ENCODE measurements around the gene TTLL6. TPM values are rescaled to one million over a fixed set of nuclear protein-coding genes. Genes with fewer than 3 reads are reported as not detected.

Gene TTLL6
- total RNA-seq, 1 experiment from 2014 or later = 2.4 TPM

- H2BK15ac ChIP-seq (ENCODE audit: low read depth, low read length) = no peak overlapping the region
- no CpG with 5 or more reads among the region's 4 CpGs for WGBS (ENCODE audit: extremely low coverage, insufficient read length, low lambda C conversion rate)
- no peak overlapping the region for H4K8ac ChIP-seq (replicated peaks; ENCODE audit: insufficient read length, low read depth, low read length)
- DNase-seq = no peak
- Mint-ChIP-seq H3K9me3 (no peaks in the 10 kb centered on the region), H3K27me3 (ENCODE audit: low read depth) (no peaks in the 10 kb centered on the region), H3K4me3 (no peak overlapping the region), H3K27ac (no peak overlapping the region), H3K4me1 (no peaks in the 10 kb centered on the region), H3K36me3 (ENCODE audit: insufficient read depth in 1 of 3, low read depth in 3 of 3) (peaks cover 0 to 16% (median 0%) of the 10 kb centered on the region in 3 experiments; a peak in 1 of 7 replicates)
- no peak overlapping the region for H3K18ac ChIP-seq (ENCODE audit: insufficient read length, low read depth, low read length)
- no peak overlapping the region for H2BK20ac ChIP-seq (ENCODE audit: low read depth, low read length, poor library complexity, severe bottlenecking)
- H2AFZ ChIP-seq (ENCODE audit: low read length) = no peak overlapping the region
- H2BK5ac ChIP-seq (ENCODE audit: insufficient read length, low read length) = no peak overlapping the region
- no peak for TF ChIP-seq CTCF (conservative IDR thresholded peaks at IDR 0.05)
- no peak overlapping the region for H3K4me2 ChIP-seq (ENCODE audit: insufficient read depth, insufficient read length, low read length)
- no peaks in the 10 kb centered on the region for H3K23me2 ChIP-seq (ENCODE audit: insufficient read length, low read depth, low read length, poor library complexity, severe bottlenecking)
- H3K27me3 ChIP-seq (ENCODE audit: insufficient read depth, low read length) = no peaks in the 10 kb centered on the region
- no peaks in the 10 kb centered on the region for H3K9me3 ChIP-seq (ENCODE audit: control insufficient read depth, low read depth, low read length)
- H3K27ac ChIP-seq (ENCODE audit: insufficient read length, low read depth, low read length) = no peak overlapping the region
- no peak overlapping the region for H2AK5ac ChIP-seq (ENCODE audit: insufficient read length, low read length)
- no peaks in the 10 kb centered on the region for H4K20me1 ChIP-seq (ENCODE audit: control insufficient read depth, insufficient read depth, insufficient read length)
- H3K4me1 ChIP-seq (ENCODE audit: insufficient read depth, low read length) = 0 out of 2 replicates have a peak, but pooled peaks cover 4% of the 10 kb centered on the region
- no peak overlapping the region for H4K91ac ChIP-seq (ENCODE audit: insufficient read length, low read depth, low read length)
- H3K4ac ChIP-seq (ENCODE audit: low read depth, low read length) = no peak overlapping the region
- H3K14ac ChIP-seq (ENCODE audit: insufficient read depth, low read length) = no peak overlapping the region
- no peaks in the 10 kb centered on the region for H3K79me2 ChIP-seq (ENCODE audit: insufficient read depth, low read length)
- no peak overlapping the region for H4K5ac ChIP-seq (ENCODE audit: insufficient read length, low read depth, low read length)
- no peak overlapping the region for H3T11ph ChIP-seq (ENCODE audit: low read length)
- no peak overlapping the region for H2BK12ac ChIP-seq (ENCODE audit: insufficient read length, low read depth, low read length)
- no peak overlapping the region for H3K56ac ChIP-seq (ENCODE audit: insufficient read length, low read depth, low read length)
- no peak overlapping the region for H3K23ac ChIP-seq (ENCODE audit: insufficient read length, low read depth, low read length)
- H2BK120ac ChIP-seq (ENCODE audit: low read depth, low read length, poor library complexity, severe bottlenecking) = no peak overlapping the region
- H3K79me1 ChIP-seq (ENCODE audit: insufficient read depth, low read depth, low read length, poor library complexity, severe bottlenecking) = no peaks in the 10 kb centered on the region
- H3K9ac ChIP-seq (ENCODE audit: extremely low read depth, insufficient read length, low read length) = no peak overlapping the region
These were observed 33.8 kb upstream of the TTLL6 start for GRCh38 chr17:48850792-48851323.

All from H9 (cell line).